Activated B cell treated with CpG ODN at 0.5 μM for 24 hours (primary cell): Measurements from ENCODE around the gene PRODH. TPM values are rescaled to one million over a fixed set of nuclear protein-coding genes. Genes with fewer than 3 reads are reported as not detected.
"Not testable (repeated sequence)": the region's sequence is repeated elsewhere in the genome, so short reads cannot be mapped to it uniquely, and the experiment has no call there.

Experiments used
- ATAC-seq: fragments of 200-7000 bp; cut with Tn5 transposase; one replicate; pipeline ENCODE4 v1.10.0; 2021; ENCODE audit warnings: low read depth, mild to moderate bottlenecking, moderate library complexity
- CTCF ChIA-PET: fragments of 350-600 bp; sonication (Branson Sonifier 250); formaldehyde crosslinking; loops from one replicate; lab custom pipeline; 2021; ENCODE audit warnings: antibody characterized with exemption; lab: Charles Lee
- POLR2A ChIA-PET: fragments of 350-600 bp; sonication (Branson Sonifier 250); formaldehyde crosslinking; loops from one replicate; lab custom pipeline; 2021; ENCODE audit warnings: antibody characterized with exemption; lab: Charles Lee
- DNase-seq: peaks from one replicate; pipeline ENCODE4 v3.0.0; 2022
- H3K27ac Mint-ChIP-seq: one replicate; pipeline ENCODE4 v1.8.0; 2020; ENCODE audit warnings: mixed read lengths
- H3K27me3 Mint-ChIP-seq: one replicate; pipeline ENCODE4 v1.8.0; 2021; ENCODE audit warnings: mixed read lengths
- H3K36me3 Mint-ChIP-seq: one replicate; pipeline ENCODE4 v1.8.0; 2021; ENCODE audit warnings: low read depth, mixed read lengths
- H3K4me1 Mint-ChIP-seq: one replicate; pipeline ENCODE4 v1.8.0; 2021; ENCODE audit warnings: mixed read lengths
- H3K4me3 Mint-ChIP-seq: one replicate; pipeline ENCODE4 v1.8.0; 2020; ENCODE audit warnings: mild to moderate bottlenecking, mixed read lengths
- H3K9me3 Mint-ChIP-seq: one replicate; pipeline ENCODE4 v1.8.0; 2020; ENCODE audit warnings: mixed read lengths
- CTCF ChIP-seq: fragments of 200-600 bp; IDR thresholded peaks from one replicate; pipeline ENCODE4 v1.8.0; 2022; ENCODE audit warnings: antibody characterized with exemption, mild to moderate bottlenecking
- intact Hi-C: fragments of 100-400 bp; cut with micrococcal nuclease; formaldehyde crosslinking; loops from one replicate; pipeline ENCODE4 v1.15.1; 2024
- total RNA-seq: library from RNA; stranded (reverse); gene quantifications from 2 replicates; pipeline ENCODE4 v1.2.3, GENCODE V29; 2022

Gene PRODH
- total RNA-seq, 1 donor from 2014 or later = not detected

- CTCF ChIA-PET, H3K4me1 Mint-ChIP-seq, H3K4me3 Mint-ChIP-seq, POLR2A ChIA-PET, H3K27me3 Mint-ChIP-seq, H3K9me3 Mint-ChIP-seq, ATAC-seq, H3K36me3 Mint-ChIP-seq, DNase-seq, intact Hi-C loops, H3K27ac Mint-ChIP-seq: not testable (repeated sequence)
Observed at GRCh38 chr22:18958738-18959137, 22.6 kb upstream of the PRODH start.

GRCh38 chr22:18958321-18958705 lies 22.2 kb upstream of the PRODH start:
- CTCF ChIA-PET, H3K4me1 Mint-ChIP-seq, H3K36me3 Mint-ChIP-seq, intact Hi-C loops, DNase-seq, H3K27ac Mint-ChIP-seq, POLR2A ChIA-PET, ATAC-seq, H3K4me3 Mint-ChIP-seq, H3K27me3 Mint-ChIP-seq, H3K9me3 Mint-ChIP-seq: not testable (repeated sequence)

GRCh38 chr22:18957621-18958320 lies 21.7 kb upstream of the PRODH start:
- CTCF ChIA-PET = not testable (repeated sequence)

GRCh38 chr22:18956956-18957355 lies 20.9 kb upstream of the PRODH start:
- ATAC-seq, H3K4me1 Mint-ChIP-seq, H3K27ac Mint-ChIP-seq, H3K36me3 Mint-ChIP-seq, intact Hi-C loops, CTCF ChIA-PET, H3K27me3 Mint-ChIP-seq, DNase-seq, H3K4me3 Mint-ChIP-seq, H3K9me3 Mint-ChIP-seq: not testable (repeated sequence)
- POLR2A ChIA-PET = interaction anchor here (0.7 kb wide), 1 partner anchor 960 kb away, joined by 4 read pairs; no protein-coding TSS in a partner anchor

More at GRCh38 chr22:18957621-18958320, 21.7 kb upstream of the PRODH start:
- H3K36me3 Mint-ChIP-seq, DNase-seq, H3K4me1 Mint-ChIP-seq, H3K27ac Mint-ChIP-seq, H3K27me3 Mint-ChIP-seq, ATAC-seq, intact Hi-C loops, H3K9me3 Mint-ChIP-seq, POLR2A ChIA-PET, H3K4me3 Mint-ChIP-seq: not testable (repeated sequence)

GRCh38 chr22:18956121-18956895 lies 20.2 kb upstream of the PRODH start:
- H3K4me3 Mint-ChIP-seq, H3K36me3 Mint-ChIP-seq, intact Hi-C loops, H3K27me3 Mint-ChIP-seq, ATAC-seq, H3K9me3 Mint-ChIP-seq, DNase-seq, H3K27ac Mint-ChIP-seq, H3K4me1 Mint-ChIP-seq: not testable (repeated sequence)
- ChIA-PET CTCF (interaction anchor here (1.6 kb wide), 1 partner anchor 674 kb away, joined by 7 read pairs; no protein-coding TSS in a partner anchor), POLR2A (interaction anchor here (0.7 kb wide), 1 partner anchor 961 kb away, joined by 4 read pairs; no protein-coding TSS in a partner anchor)

GRCh38 chr22:18955696-18956095 lies 19.6 kb upstream of the PRODH start:
- Mint-ChIP-seq H3K9me3 (no peaks in the 10 kb centered on the region), H3K4me3 (no peak overlapping the region), H3K4me1 (no peaks in the 10 kb centered on the region), H3K27me3 (peaks cover 2% of the 10 kb centered on the region), H3K36me3 (no peaks in the 10 kb centered on the region), H3K27ac (no peak overlapping the region)
- DNase-seq = no peak
- CTCF ChIA-PET = interaction anchor here (1.6 kb wide), 1 partner anchor 674 kb away, joined by 7 read pairs; no protein-coding TSS in a partner anchor
- POLR2A ChIA-PET = no interaction called here
- no peak for ATAC-seq
- TF ChIP-seq CTCF = no peak
- intact Hi-C loops = no loop called here

- TF ChIP-seq CTCF = no peak
- Mint-ChIP-seq H3K4me1 (no peaks in the 10 kb centered on the region), H3K36me3 (no peaks in the 10 kb centered on the region), H3K9me3 (no peaks in the 10 kb centered on the region), H3K27me3 (peaks cover 3% of the 10 kb centered on the region), H3K4me3 (no peak overlapping the region), H3K27ac (no peak overlapping the region)
- no peak for ATAC-seq
- ChIA-PET CTCF (interaction anchor here (1.6 kb wide), 1 partner anchor 675 kb away, joined by 7 read pairs; no protein-coding TSS in a partner anchor), POLR2A (no interaction called here)
- intact Hi-C loops = no loop called here
- DNase-seq = no peak
Observed at GRCh38 chr22:18954990-18955571, 19.0 kb upstream of the PRODH start.

- H3K27me3 Mint-ChIP-seq, H3K4me3 Mint-ChIP-seq, intact Hi-C loops, H3K9me3 Mint-ChIP-seq, H3K27ac Mint-ChIP-seq, POLR2A ChIA-PET, H3K4me1 Mint-ChIP-seq, H3K36me3 Mint-ChIP-seq: not testable (repeated sequence)
- peak; percentile 61 for DNase-seq
- CTCF ChIA-PET = interaction anchor here (0.8 kb wide), 1 partner anchor 190 kb away, joined by 4 read pairs; the partner anchor contains the start of gene ESS2
- peak; percentile 97 for ATAC-seq
Observed at GRCh38 chr22:18954303-18954989, 18.4 kb upstream of the PRODH start.

GRCh38 chr22:18953128-18953527 lies 17.0 kb upstream of the PRODH start:
- CTCF ChIA-PET, H3K27ac Mint-ChIP-seq: not testable (repeated sequence)

More at GRCh38 chr22:18953128-18953527, 17.0 kb upstream of the PRODH start:
- H3K36me3 Mint-ChIP-seq, H3K4me3 Mint-ChIP-seq, H3K9me3 Mint-ChIP-seq, intact Hi-C loops, POLR2A ChIA-PET, H3K4me1 Mint-ChIP-seq, ATAC-seq: not testable (repeated sequence)
- peaks cover 15% of the 10 kb centered on the region for H3K27me3 Mint-ChIP-seq
- peak; percentile 0 for DNase-seq
